Measurements from ENCODE around the gene TMEM219.
"Not testable (repeated sequence)": the region's sequence is repeated elsewhere in the genome, so short reads cannot be mapped to it uniquely, and the experiment has no call there.

TMEM219 gene

GRCh38 chr16:29925781-29926710 is 35.8 kb upstream of the TMEM219 start, which contains the start of gene KCTD13:
Gene KCTD13 (minus strand): TSS chr16:29926226. CDS start chr16:29926033, 193 bp downstream.
- Histone ChIP-seq H3K36me3 (ENCODE audit: insufficient read depth, low read length) (peaks cover 21% of the 10 kb centered on the region), H3K27me3 (ENCODE audit: control insufficient read depth, insufficient read depth, low read length) (no peaks in the 10 kb centered on the region), H3K9ac (ENCODE audit: low read depth, low read length) (peak within 1 kb of the TSS; percentile 90), H3K9me3 (replicated peaks; ENCODE audit: low read length) (no peaks in the 10 kb centered on the region), H3K4me1 (ENCODE audit: control insufficient read depth, insufficient read depth, low read length) (peaks cover 22% of the 10 kb centered on the region), H3K4me3 (ENCODE audit: low read length) (peak within 1 kb of the TSS; percentile 93), H3K4me2 (ENCODE audit: low read length) (peak within 1 kb of the TSS; percentile 98)

GRCh38 chr16:29926711-29927052 is 35.2 kb upstream of the TMEM219 start:
- H3K4me1 ChIP-seq (ENCODE audit: control insufficient read depth, insufficient read depth, low read length) = peaks cover 22% of the 10 kb centered on the region
- H3K9ac ChIP-seq (ENCODE audit: low read depth, low read length) = peak overlapping the region; percentile 90
- peaks cover 15% of the 10 kb centered on the region for H3K36me3 ChIP-seq (ENCODE audit: insufficient read depth, low read length)
- peak overlapping the region; percentile 93 for H3K4me3 ChIP-seq (ENCODE audit: low read length)
- H3K9me3 ChIP-seq (replicated peaks; ENCODE audit: low read length) = no peaks in the 10 kb centered on the region
- no peaks in the 10 kb centered on the region for H3K27me3 ChIP-seq (ENCODE audit: control insufficient read depth, insufficient read depth, low read length)
- peak overlapping the region; percentile 98 for H3K4me2 ChIP-seq (ENCODE audit: low read length)

GRCh38 chr16:29927070-29927905 is 34.6 kb upstream of the TMEM219 start:
- H3K36me3 ChIP-seq (ENCODE audit: insufficient read depth, low read length) = peaks cover 9% of the 10 kb centered on the region
- peak overlapping the region; percentile 90 for H3K9ac ChIP-seq (ENCODE audit: low read depth, low read length)
- peak overlapping the region; percentile 93 for H3K4me3 ChIP-seq (ENCODE audit: low read length)
- no peaks in the 10 kb centered on the region for H3K9me3 ChIP-seq (replicated peaks; ENCODE audit: low read length)
- no peaks in the 10 kb centered on the region for H3K27me3 ChIP-seq (ENCODE audit: control insufficient read depth, insufficient read depth, low read length)
- peaks cover 22% of the 10 kb centered on the region for H3K4me1 ChIP-seq (ENCODE audit: control insufficient read depth, insufficient read depth, low read length)
- peak overlapping the region; percentile 98 for H3K4me2 ChIP-seq (ENCODE audit: low read length)

GRCh38 chr16:29931750-29932149 is 30.1 kb upstream of the TMEM219 start:
- Histone ChIP-seq H3K27me3 (ENCODE audit: control insufficient read depth, insufficient read depth, low read length) (peaks cover 10% of the 10 kb centered on the region), H3K4me1 (ENCODE audit: control insufficient read depth, insufficient read depth, low read length) (peaks cover 11% of the 10 kb centered on the region)
- not testable (repeated sequence) for H3K4me3 ChIP-seq (ENCODE audit: low read length); H3K9ac ChIP-seq (ENCODE audit: low read depth, low read length); H3K9me3 ChIP-seq (replicated peaks; ENCODE audit: low read length); H3K36me3 ChIP-seq (ENCODE audit: insufficient read depth, low read length); H3K4me2 ChIP-seq (ENCODE audit: low read length)

DNA sequence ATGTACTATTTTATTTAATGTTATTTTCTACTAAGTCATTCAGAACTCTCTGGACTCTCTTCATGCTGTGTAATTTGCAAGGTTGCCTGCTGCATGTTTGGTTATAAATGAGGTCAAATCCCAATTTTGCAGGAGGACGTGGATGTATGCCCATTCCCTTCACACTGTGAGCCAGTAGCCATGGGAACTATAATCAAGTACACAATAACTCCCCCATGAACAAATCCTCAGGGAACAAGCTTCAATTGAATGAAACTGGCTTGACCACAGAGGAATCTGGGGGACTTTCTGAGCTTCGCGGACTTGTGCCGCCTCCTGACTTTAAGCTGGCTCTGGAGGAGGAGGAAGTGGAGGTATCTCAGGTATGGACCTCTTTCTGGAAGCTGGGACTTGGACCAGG is 21.2 kb upstream of the TMEM219 start:
- no peaks in the 10 kb centered on the region for H3K27me3 ChIP-seq (ENCODE audit: control insufficient read depth, insufficient read depth, low read length)
- H3K4me3 ChIP-seq (ENCODE audit: low read length) = no peak overlapping the region
- H3K4me2 ChIP-seq (ENCODE audit: low read length) = no peak overlapping the region

GRCh38 chr16:29943846-29944799 is 17.8 kb upstream of the TMEM219 start:
- Histone ChIP-seq H3K36me3 (ENCODE audit: insufficient read depth, low read length) (no peaks in the 10 kb centered on the region), H3K4me2 (ENCODE audit: low read length) (peak overlapping the region; percentile 77), H3K27me3 (ENCODE audit: control insufficient read depth, insufficient read depth, low read length) (no peaks in the 10 kb centered on the region), H3K9me3 (replicated peaks; ENCODE audit: low read length) (no peaks in the 10 kb centered on the region), H3K9ac (ENCODE audit: low read depth, low read length) (peak overlapping the region; percentile 61), H3K4me1 (ENCODE audit: control insufficient read depth, insufficient read depth, low read length) (peaks cover 17% of the 10 kb centered on the region), H3K4me3 (ENCODE audit: low read length) (peak overlapping the region; percentile 50)

More for the DNA sequence above, 21.2 kb upstream of the TMEM219 start:
- peaks cover 17% of the 10 kb centered on the region for H3K4me1 ChIP-seq (ENCODE audit: control insufficient read depth, insufficient read depth, low read length)
- H3K9me3 ChIP-seq (replicated peaks; ENCODE audit: low read length) = no peaks in the 10 kb centered on the region
- H3K9ac ChIP-seq (ENCODE audit: low read depth, low read length) = no peak overlapping the region
- no peaks in the 10 kb centered on the region for H3K36me3 ChIP-seq (ENCODE audit: insufficient read depth, low read length)

DNA sequence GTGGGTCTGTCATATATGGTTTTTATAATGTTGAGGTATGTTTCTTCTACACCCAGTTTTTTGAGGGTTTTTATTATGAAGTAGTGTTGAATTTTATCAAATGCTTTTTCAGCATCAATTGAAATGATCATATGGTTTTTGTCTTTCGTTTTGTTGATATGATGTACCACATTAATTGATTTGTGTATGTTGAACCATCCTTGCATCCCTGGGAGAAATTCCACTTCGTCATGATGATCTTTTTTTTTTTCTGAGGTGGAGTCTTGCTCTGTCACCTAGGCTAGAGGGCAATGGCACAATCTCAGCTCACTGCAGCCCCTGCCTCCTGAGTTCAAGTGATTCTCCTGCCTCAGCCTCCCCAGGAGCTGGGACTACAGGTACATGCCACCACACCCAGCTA is 14.0 kb upstream of the TMEM219 start:
- no peak overlapping the region for H3K9ac ChIP-seq (ENCODE audit: low read depth, low read length)
- no peak overlapping the region for H3K4me2 ChIP-seq (ENCODE audit: low read length)
- no peaks in the 10 kb centered on the region for H3K36me3 ChIP-seq (ENCODE audit: insufficient read depth, low read length)
- no peaks in the 10 kb centered on the region for H3K27me3 ChIP-seq (ENCODE audit: control insufficient read depth, insufficient read depth, low read length)
- H3K9me3 ChIP-seq (replicated peaks; ENCODE audit: low read length) = no peaks in the 10 kb centered on the region
- no peak overlapping the region for H3K4me3 ChIP-seq (ENCODE audit: low read length)
- H3K4me1 ChIP-seq (ENCODE audit: control insufficient read depth, insufficient read depth, low read length) = peaks cover 17% of the 10 kb centered on the region

DNA sequence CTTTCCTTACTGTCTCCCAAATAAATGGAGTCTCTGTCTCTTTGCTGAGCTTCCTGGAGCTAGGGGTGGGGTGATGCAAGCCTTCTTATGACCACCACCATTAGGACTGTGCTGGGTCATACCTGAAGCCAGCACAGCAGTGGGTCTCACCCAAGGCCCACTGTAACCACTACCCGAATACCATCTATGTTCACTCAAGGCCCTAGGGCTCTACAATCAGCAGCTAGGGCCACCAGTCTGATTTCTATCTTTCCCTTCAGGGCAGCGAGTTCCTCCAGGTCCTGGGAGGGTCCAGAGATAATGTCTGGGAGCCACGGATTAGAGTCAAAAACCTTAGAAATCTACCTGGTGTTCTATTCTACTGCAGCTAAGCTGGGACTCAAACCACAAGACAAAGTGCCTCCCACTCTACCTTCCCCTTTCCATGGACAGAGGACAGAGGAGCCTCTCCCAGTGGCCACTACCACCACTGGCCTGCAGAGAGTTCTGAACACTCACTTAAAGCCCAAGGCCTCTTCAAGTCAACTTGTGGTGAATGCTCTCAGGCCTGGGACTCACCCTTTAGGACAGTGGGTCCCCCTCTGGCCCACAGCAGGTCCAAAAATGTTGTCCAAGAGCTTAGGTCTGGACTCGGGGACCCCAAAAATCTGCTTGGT is 10.9 kb upstream of the TMEM219 start:
- no peak overlapping the region for H3K4me2 ChIP-seq (ENCODE audit: low read length)
- no peaks in the 10 kb centered on the region for H3K4me1 ChIP-seq (ENCODE audit: control insufficient read depth, insufficient read depth, low read length)
- H3K36me3 ChIP-seq (ENCODE audit: insufficient read depth, low read length) = no peaks in the 10 kb centered on the region
- no peaks in the 10 kb centered on the region for H3K27me3 ChIP-seq (ENCODE audit: control insufficient read depth, insufficient read depth, low read length)
- H3K9ac ChIP-seq (ENCODE audit: low read depth, low read length) = no peak overlapping the region
- no peaks in the 10 kb centered on the region for H3K9me3 ChIP-seq (replicated peaks; ENCODE audit: low read length)
- H3K4me3 ChIP-seq (ENCODE audit: low read length) = no peak overlapping the region

DNA sequence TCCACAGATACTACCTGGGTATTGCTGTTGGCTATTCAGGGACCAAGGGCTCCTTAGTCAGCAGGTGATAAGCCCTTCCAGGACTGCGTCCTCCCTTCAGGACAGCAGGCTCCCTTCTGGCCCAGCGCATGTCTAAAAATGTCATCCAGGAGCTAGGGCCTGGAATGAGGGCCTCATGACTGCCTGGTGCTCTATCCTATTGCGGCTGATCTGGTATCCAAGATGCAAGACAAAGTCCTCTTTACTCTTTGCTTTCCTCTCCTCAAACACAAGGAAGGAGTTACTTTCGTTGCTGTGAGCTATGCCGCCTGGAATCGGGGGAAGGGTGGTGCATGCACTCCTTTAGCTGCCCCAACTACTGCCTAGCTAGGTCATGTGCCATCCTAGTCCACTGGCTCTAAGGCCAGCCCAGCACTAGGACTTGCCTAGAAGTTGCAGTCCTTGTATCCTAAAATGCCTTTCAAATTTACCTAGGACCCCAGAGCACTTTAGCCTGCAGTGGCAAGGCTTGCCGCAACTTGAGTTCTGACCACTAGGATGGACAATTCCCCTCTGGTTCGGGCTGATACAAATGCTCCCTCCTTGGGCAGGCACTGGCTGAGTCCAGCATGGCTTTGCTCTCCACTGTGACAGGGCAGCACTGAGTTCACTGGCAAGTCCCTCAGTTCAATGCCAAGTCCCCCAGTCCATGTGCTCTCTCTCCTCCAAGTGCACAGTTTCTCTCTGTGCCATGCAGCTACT is 10.1 kb upstream of the TMEM219 start:
- no peaks in the 10 kb centered on the region for H3K36me3 ChIP-seq (ENCODE audit: insufficient read depth, low read length)
- H3K9me3 ChIP-seq (replicated peaks; ENCODE audit: low read length) = no peaks in the 10 kb centered on the region
- no peak overlapping the region for H3K4me2 ChIP-seq (ENCODE audit: low read length)
- no peaks in the 10 kb centered on the region for H3K4me1 ChIP-seq (ENCODE audit: control insufficient read depth, insufficient read depth, low read length)
- no peak overlapping the region for H3K4me3 ChIP-seq (ENCODE audit: low read length)
- no peaks in the 10 kb centered on the region for H3K27me3 ChIP-seq (ENCODE audit: control insufficient read depth, insufficient read depth, low read length)
- H3K9ac ChIP-seq (ENCODE audit: low read depth, low read length) = no peak overlapping the region

- no peak overlapping the region for H3K9ac ChIP-seq (ENCODE audit: low read depth, low read length)
- H3K4me2 ChIP-seq (ENCODE audit: low read length) = no peak overlapping the region
- peaks cover 14% of the 10 kb centered on the region for H3K4me1 ChIP-seq (ENCODE audit: control insufficient read depth, insufficient read depth, low read length)
- H3K9me3 ChIP-seq (replicated peaks; ENCODE audit: low read length) = no peaks in the 10 kb centered on the region
- no peaks in the 10 kb centered on the region for H3K36me3 ChIP-seq (ENCODE audit: insufficient read depth, low read length)
- H3K27me3 ChIP-seq (ENCODE audit: control insufficient read depth, insufficient read depth, low read length) = no peaks in the 10 kb centered on the region
- no peak overlapping the region for H3K4me3 ChIP-seq (ENCODE audit: low read length)
These were observed 3.1 kb upstream of the TMEM219 start for GRCh38 chr16:29958756-29959155.

Data from skeletal muscle satellite cell (primary cell).